ENCODE results near the gene TECTB.

DNA sequence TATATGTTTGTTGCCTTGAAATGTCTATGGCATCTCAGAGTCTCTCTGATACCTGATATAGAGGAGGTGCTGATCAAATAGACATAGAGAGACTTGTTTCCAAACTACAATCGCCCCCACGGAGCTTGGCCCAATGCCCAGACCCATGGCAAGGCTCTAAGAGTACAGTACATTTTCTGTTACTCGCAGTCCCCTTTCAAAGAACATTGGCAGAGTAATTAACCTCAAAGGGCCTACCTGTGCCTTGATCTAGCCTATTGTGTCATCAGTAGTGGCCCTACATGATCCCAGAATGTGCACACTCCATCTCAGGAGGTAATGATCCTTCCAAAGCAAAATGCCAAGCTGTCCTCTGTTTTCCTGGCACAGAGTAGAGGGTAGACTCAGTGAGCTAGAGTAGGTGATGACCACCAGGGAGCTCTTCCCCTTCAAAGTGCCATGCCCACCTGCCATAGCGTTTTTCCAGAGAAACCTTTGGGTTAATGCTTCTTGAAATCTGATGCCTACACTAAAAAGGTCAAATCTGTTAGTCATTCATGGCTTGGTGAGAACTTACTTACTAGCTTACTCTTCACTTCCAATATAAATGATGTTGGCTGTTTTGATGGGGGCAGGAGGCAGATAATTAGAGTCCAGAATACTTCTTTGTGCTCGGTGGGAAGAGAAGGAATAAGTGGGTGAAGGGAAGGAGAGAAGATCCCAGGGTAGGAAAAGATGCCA lies 49.5 kb downstream of the TECTB start:
- TF ChIP-seq CTCF (IDR thresholded peaks at IDR 0.05) (no peak), FOXP1 (CRISPR knock-in tag; IDR thresholded peaks at IDR 0.05; ENCODE audit: borderline replicate concordance) (no peak), MAX (CRISPR knock-in tag; IDR thresholded peaks at IDR 0.05) (no peak)
- TF ChIP-seq, protein P1, sequence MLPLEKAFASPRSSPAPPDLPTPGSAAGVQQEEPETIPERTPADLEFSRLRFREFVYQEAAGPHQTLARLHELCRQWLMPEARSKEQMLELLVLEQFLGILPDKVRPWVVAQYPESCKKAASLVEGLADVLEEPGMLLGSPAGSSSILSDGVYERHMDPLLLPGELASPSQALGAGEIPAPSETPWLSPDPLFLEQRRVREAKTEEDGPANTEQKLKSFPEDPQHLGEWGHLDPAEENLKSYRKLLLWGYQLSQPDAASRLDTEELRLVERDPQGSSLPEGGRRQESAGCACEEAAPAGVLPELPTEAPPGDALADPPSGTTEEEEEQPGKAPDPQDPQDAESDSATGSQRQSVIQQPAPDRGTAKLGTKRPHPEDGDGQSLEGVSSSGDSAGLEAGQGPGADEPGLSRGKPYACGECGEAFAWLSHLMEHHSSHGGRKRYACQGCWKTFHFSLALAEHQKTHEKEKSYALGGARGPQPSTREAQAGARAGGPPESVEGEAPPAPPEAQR (CRISPR knock-in tag; IDR thresholded peaks at IDR 0.05): no peak
